ENCODE measurements around the gene MSS51. TPM values are rescaled to one million over a fixed set of nuclear protein-coding genes. Genes with fewer than 3 reads are reported as not detected.

MSS51 gene
- 2.1 and 2.2 TPM in 2 replicates for total RNA-seq

GRCh38 chr10:73433538-73433867, at the start of gene MSS51:
Gene MSS51 (minus strand): TSS chr10:73433561. CDS start chr10:73428284, 5,277 bp downstream.

GRCh38 chr10:73413528-73414229, 19.7 kb downstream of the MSS51 start, which contains the start of gene ANXA7:
Gene ANXA7 (minus strand): TSS chr10:73414058. CDS start chr10:73400856, 13,202 bp downstream.

Other genes starting within 250 kb of the MSS51 start
- gene DNAJC9, start 186.3 kb downstream of the MSS51 start, total RNA-seq: 15.3 and 15.4 TPM in 2 replicates
- 43.9 and 50.1 TPM in 2 replicates for gene MRPS16, start 180.9 kb downstream of the MSS51 start, total RNA-seq
- 1.2 TPM in 2 replicates for gene CFAP70, start 74.7 kb downstream of the MSS51 start, total RNA-seq
- 90.1 and 105 TPM in 2 replicates for gene ANXA7, start 19.5 kb downstream of the MSS51 start, total RNA-seq
- 48.5 and 59.4 TPM in 2 replicates for gene PPP3CB, start 62.5 kb upstream of the MSS51 start, total RNA-seq
- 6.6 and 11.0 TPM in 2 replicates for gene USP54, start 157.8 kb upstream of the MSS51 start, total RNA-seq
- 0.20 and 0.33 TPM in 2 replicates for gene MYOZ1, start 207.9 kb upstream of the MSS51 start, total RNA-seq
- gene SYNPO2L, start 222.5 kb upstream of the MSS51 start, total RNA-seq: 0.07 TPM in 1 of 2 replicates, not detected in the other

Measured in smooth muscle cell of the pulmonary artery (primary cell).